ENCODE data around the gene ARHGEF37.
A peak's percentile ranks its signal among the peaks of the same experiment; 100 is the strongest.

ARHGEF37 gene

GRCh38 chr5:149629421-149629820, 48.1 kb downstream of the ARHGEF37 start:
- DNase-seq, result no peak

- no peak for DNase-seq
Observed at GRCh38 chr5:149630337-149630736, 49.0 kb downstream of the ARHGEF37 start.

GRCh38 chr5:149631506-149631905, 50.2 kb downstream of the ARHGEF37 start:
- no peak for DNase-seq

DNA sequence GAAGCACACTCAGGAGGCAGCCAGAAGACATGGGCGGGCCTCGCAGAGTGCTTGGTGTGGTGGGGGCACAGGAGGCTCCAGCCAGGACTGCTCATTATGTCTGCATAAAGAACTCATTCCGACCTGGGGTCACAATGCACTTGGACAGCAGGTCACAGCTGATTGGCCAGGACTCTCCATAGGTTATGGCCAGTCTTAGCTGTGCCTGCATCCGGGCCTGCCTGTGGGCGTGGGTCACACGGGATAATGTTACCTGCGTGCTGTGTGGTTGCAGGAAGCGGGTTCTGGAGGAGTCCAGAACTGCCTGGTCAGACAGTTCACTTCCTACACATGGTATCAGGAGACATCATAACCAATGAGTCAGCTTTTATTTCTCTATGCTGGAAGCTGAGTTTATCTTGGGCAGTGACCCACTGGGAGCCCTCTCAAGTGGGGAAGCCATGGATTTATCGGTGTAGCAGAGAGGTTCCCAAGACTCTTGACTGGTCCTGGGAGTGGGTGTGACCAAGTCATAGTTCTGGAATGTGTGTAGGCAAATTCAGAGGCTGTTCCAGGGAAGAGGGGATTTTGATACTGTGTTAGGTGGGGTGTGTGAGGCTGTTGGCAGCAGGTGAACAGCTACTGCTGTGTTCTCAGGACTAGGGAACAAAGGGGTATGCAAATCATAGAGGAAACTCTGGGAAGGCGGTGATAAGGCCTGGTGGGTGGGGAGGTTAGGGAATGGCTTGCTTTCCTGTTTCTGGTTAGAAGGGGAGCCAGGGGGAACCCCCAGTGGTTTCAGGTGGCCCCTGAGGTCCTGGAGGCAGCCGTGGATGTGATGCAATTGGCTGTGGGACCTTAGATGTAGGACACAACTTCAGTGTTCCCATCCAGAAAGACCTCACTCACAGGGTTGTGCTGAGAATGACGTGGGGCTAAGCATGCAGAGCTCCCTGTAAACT, 51.3 kb downstream of the ARHGEF37 start:
- no peak for DNase-seq

DNA sequence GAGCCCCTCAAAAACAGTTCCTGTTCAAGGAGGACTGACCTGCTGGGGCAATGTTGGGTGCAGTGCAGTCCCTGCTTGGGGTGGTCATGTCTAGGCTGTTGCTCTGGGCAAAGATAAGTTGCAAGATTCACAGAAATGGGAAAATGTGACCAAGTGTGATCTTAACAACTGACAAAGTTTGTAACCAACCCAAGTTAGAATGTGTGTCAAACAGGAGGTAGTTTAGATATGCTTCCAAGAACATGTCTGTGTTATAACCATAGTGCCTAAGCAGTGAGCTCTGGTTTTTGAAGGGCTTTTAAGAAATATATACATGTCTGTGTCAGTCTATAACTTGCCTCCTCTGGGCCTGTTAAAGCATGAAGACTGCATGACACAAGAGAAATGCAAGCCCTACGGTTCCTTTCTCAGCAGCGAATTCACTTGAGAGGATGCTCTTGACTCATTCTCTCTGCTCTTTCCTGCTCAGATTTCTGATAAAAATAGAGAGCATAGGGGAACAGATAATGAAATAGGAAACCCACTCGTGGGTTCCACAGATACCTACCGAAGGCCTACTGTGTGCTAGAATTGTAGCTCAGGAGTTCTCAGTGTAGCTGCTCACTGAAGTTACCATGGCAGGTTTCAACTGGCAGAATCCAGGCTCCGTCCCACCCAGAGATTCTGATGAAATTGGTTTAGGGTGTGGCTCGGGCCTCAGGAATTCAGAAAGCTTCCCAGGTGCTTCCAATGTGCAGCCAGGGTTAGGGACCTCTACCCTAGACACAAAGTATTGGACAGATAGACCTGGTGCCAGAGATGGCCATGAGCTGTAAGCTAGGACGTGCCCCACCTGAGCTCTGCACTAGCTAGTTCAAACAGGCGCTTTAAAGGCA, 52.4 kb downstream of the ARHGEF37 start:
- DNase-seq, result no peak

GRCh38 chr5:149635394-149635793, 54.1 kb downstream of the ARHGEF37 start:
- no peak for DNase-seq

DNA sequence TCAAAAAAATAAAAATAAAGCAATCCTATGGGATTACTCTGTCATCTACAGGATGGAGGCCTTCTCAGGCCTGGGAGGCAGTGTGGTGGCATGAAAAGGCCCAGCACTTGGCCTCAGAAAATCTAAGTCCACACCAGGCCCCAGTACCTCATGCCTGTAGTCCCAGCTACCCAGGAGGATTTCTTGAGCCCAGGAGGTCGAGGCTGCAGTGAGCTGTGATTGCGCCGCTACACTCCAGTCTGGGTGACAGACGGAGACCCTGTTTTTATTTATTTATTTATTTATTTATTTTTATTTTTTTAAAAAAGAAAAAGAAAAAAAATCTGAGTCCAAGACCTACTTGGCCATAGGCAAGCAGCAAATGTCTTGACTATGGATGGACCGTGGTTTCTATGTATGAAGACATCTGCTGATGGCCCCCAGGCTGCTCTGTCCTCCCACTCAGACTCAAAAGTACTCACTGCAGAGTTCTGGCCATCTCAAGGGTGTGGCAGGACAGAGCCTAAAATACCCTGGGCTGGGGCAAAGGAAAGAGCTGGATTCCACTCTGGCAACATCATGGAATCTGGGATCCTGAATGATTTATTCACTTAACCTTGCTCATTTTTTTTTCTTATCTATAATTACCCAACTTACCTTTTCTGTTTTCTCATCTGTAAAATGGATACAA, 55.0 kb downstream of the ARHGEF37 start:
- DNase-seq, result no peak

GRCh38 chr5:149636861-149637246, 55.6 kb downstream of the ARHGEF37 start:
- DNase-seq, result peak; percentile 33

GRCh38 chr5:149638136-149638535, 56.8 kb downstream of the ARHGEF37 start:
- no peak for DNase-seq

GRCh38 chr5:149638546-149639241, 57.4 kb downstream of the ARHGEF37 start:
- no peak for DNase-seq

DNA sequence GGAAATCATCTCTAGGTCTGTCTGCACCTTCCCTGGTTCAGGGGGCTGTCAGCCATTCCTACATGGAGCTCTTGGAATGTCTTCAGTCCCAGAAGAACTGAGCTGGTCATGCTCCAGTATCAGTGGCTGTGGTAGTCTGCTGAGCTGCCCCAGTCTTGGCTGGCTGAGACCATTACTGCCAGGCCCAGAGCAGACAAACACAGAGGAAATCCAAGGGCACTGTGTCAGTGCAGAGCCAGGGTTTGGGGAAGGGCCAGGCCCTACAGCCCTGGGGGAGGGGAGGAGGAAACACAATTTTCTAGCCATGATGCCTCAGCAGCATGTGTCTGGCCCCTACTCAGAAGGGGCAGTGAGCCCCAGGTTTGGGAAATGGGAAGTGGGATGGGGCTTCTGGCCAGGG, 58.4 kb downstream of the ARHGEF37 start:
- DNase-seq, result no peak

DNA sequence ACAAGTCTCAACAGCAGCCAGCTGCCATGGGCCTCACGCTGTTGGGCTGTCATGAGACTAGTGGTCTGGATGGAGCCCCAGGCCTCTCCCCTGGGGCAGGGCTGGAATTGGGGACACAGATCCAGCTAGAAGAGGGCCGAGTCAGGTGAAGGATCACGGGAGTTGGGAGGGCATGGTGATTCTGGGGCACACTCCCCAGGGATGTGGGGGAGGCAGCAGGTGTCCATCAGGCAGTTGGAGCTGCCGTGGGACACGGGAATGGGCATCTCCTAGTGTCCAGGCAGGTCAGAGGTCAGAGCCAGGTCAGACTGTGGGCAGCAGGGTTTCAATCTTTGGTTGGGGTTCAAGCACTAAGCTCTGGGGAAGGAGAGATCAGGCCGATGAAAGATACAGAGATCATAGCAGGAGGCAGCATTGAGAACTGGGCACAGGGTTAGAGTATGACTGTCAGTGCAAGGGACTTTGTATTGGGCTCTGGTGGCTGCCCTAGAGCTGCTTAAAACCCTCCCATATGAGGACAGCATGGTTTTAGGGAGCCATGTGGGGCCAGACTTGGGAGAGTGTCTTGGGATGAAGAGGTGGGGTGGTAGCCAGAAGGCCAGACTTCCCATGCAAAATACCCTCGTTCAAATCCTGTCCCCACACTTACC, 59.2 kb downstream of the ARHGEF37 start:
- DNase-seq, result no peak

GRCh38 chr5:149641000-149641576, 59.8 kb downstream of the ARHGEF37 start:
- no peak for DNase-seq

- DNase-seq, result no peak
Observed at GRCh38 chr5:149641600-149641999, 60.3 kb downstream of the ARHGEF37 start.

- no peak for DNase-seq
Observed at GRCh38 chr5:149643781-149644180, 62.5 kb downstream of the ARHGEF37 start.

- no peak for DNase-seq
Observed at GRCh38 chr5:149644629-149645028, 63.3 kb downstream of the ARHGEF37 start.

DNA sequence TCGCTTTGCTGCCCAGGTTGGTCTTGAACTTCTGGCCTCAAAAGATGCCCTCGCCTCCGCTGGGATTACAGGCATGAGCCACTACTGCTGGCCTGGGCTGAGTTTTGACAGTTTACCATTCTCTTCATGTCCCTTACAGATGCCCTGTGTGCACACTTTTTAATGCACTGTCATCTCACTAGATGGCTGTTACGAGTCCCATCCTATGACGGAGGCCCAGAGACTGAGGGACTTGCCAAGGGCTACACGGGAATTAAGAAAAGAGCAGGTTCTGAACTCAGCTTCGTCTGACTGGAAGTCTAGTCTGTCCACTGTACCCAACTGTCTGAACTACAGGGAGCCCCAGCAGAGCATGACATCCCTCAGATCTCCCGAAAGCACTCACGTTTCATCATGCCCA, 63.9 kb downstream of the ARHGEF37 start:
- DNase-seq, result no peak

DNA sequence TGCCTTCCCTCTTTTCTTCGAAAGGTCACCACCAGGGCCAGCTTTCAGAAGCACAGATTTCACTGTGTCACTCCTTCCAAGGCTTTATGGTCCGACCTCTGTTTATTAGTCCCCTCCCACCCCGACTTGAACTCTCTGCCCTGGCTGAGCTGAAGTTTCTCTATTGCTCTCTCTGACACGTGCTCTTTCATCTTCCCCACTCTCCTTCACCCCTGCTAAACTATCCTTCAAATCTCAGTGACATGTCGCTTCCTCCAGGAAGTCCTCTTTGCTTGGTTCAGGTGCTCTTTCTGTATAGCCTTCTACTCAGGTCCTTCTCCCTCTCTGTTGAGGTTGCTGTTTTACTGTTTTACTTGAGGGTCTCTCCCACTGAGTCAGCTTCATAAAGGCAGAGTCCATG, 64.4 kb downstream of the ARHGEF37 start:
- DNase-seq, result no peak

GRCh38 chr5:149646564-149646963, 65.3 kb downstream of the ARHGEF37 start:
- DNase-seq, result peak; percentile 29

DNA sequence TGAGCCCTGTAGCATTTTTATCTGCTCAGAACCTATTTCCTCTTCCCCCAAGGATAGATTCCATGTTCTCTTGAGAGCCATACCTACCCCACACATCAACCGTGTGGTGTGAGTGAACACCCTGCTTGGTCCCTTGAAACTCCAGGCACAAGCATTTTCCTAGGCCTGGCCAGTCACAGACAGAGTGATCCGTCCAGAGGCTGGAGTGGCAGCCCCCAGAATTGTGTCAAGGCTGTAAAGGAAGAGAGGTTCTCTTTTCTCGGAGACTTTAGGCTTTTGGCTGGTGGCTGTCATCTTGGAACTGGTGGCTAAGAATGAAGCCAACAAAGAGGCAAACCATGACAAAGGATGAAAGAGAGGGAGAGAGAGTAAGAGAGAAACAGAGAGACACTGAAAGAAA, 66.0 kb downstream of the ARHGEF37 start:
- DNase-seq, result no peak

Measured in central memory CD4-positive, alpha-beta T cell (primary cell).